Activated T-cell treated with anti-CD3 and anti-CD28 coated beads, Interleukin-2, amount 50 U/mL, for 72 hours (primary cell): ENCODE data around the gene CPB2. TPM values are rescaled to one million over a fixed set of nuclear protein-coding genes. Genes with fewer than 3 reads are reported as not detected.

Experiments
- ATAC-seq, 2 donors: fragments of 150-1000 bp; cut with Tn5 transposase; replicated peaks in 1 of 2; 2 replicates each; pipeline ENCODE4 v1.10.0; 2021; ENCODE audit warnings: moderate library complexity in 2 of 2, mild to moderate bottlenecking in 1 of 2
- DNase-seq, 2 donors: peaks; one replicate each; pipeline ENCODE4 v3.0.0; 2021 to 2022; ENCODE audit warnings: mixed read lengths in 1 of 2
- H3K27ac Mint-ChIP-seq: one replicate; pipeline ENCODE4 v1.8.0; 2022; ENCODE audit warnings: mild to moderate bottlenecking, moderate library complexity, mixed read lengths
- H3K27me3 Mint-ChIP-seq: one replicate; pipeline ENCODE4 v1.8.0; 2022; ENCODE audit warnings: low read depth, mixed read lengths
- H3K36me3 Mint-ChIP-seq, 2 donors: one replicate each; pipeline ENCODE4 v1.8.0; 2022; ENCODE audit warnings: mixed read lengths in 2 of 2, mild to moderate bottlenecking in 1 of 2; ENCODE audit not compliant: insufficient read depth in 2 of 2
- H3K4me1 Mint-ChIP-seq: one replicate; pipeline ENCODE4 v1.8.0; 2022; ENCODE audit warnings: low read depth, mixed read lengths
- H3K4me3 Mint-ChIP-seq, 2 donors: one replicate each; pipeline ENCODE4 v1.8.0; 2022; ENCODE audit warnings: mild to moderate bottlenecking in 2 of 2, mixed read lengths in 2 of 2, moderate library complexity in 2 of 2
- H3K9me3 Mint-ChIP-seq, 2 donors: one replicate each; pipeline ENCODE4 v1.8.0; 2022; ENCODE audit warnings: mixed read lengths in 2 of 2
- total RNA-seq, 2 donors: library from RNA; stranded (reverse); gene quantifications; one replicate each; pipeline ENCODE4 v1.2.3, GENCODE V29; 2022

CPB2 gene
- total RNA-seq, 2 donors from 2014 or later: not detected

GRCh38 chr13:46137627-46138317 is 32.9 kb upstream of the CPB2 start:
- peaks cover 42% of the 10 kb centered on the region for H3K4me1 Mint-ChIP-seq
- no peaks in the 10 kb centered on the region for H3K27me3 Mint-ChIP-seq
- no peak overlapping the region for H3K4me3 Mint-ChIP-seq

GRCh38 chr13:46136688-46137087 is 31.9 kb upstream of the CPB2 start:
- H3K4me3 Mint-ChIP-seq: no peak overlapping the region
- peaks cover 32% of the 10 kb centered on the region for H3K4me1 Mint-ChIP-seq
- H3K36me3 Mint-ChIP-seq: peaks cover 20 to 60% of the 10 kb centered on the region in 2 donors
- ATAC-seq (no peak), DNase-seq (no peak)
- no peaks in the 10 kb centered on the region for H3K9me3 Mint-ChIP-seq
- H3K27me3 Mint-ChIP-seq: no peaks in the 10 kb centered on the region
- H3K27ac Mint-ChIP-seq: peak overlapping the region; percentile 95

More at GRCh38 chr13:46137627-46138317, 32.9 kb upstream of the CPB2 start:
- DNase-seq: no peak
- no peaks in the 10 kb centered on the region for H3K9me3 Mint-ChIP-seq
- peak overlapping the region; percentile 88 for H3K27ac Mint-ChIP-seq
- peaks cover 17 to 62% of the 10 kb centered on the region in 2 donors for H3K36me3 Mint-ChIP-seq
- no peak for ATAC-seq

GRCh38 chr13:46134961-46135522 is 30.2 kb upstream of the CPB2 start:
- DNase-seq (no peak), ATAC-seq (peak; percentile 35 to 36)
- H3K36me3 Mint-ChIP-seq: peaks cover 24 to 53% of the 10 kb centered on the region in 2 donors
- peak overlapping the region; percentile 61 for H3K27ac Mint-ChIP-seq
- no peak overlapping the region for H3K4me3 Mint-ChIP-seq
- peaks cover 16% of the 10 kb centered on the region for H3K4me1 Mint-ChIP-seq
- no peaks in the 10 kb centered on the region for H3K27me3 Mint-ChIP-seq
- H3K9me3 Mint-ChIP-seq: no peaks in the 10 kb centered on the region

- DNase-seq (no peak), ATAC-seq (no peak)
- Mint-ChIP-seq H3K27me3 (no peaks in the 10 kb centered on the region), H3K4me1 (peaks cover 13% of the 10 kb centered on the region), H3K9me3 (no peaks in the 10 kb centered on the region), H3K4me3 (no peak overlapping the region), H3K27ac (peak overlapping the region; percentile 88), H3K36me3 (peaks cover 20 to 54% of the 10 kb centered on the region in 2 donors)
These were observed 29.7 kb upstream of the CPB2 start for GRCh38 chr13:46134494-46134893.

- no peak overlapping the region for H3K4me3 Mint-ChIP-seq
- H3K27ac Mint-ChIP-seq: peak overlapping the region; percentile 92
- peaks cover 25 to 55% of the 10 kb centered on the region in 2 donors for H3K36me3 Mint-ChIP-seq
- H3K9me3 Mint-ChIP-seq: no peaks in the 10 kb centered on the region
- DNase-seq (no peak), ATAC-seq (no peak)
- H3K4me1 Mint-ChIP-seq: peaks cover 10% of the 10 kb centered on the region
- H3K27me3 Mint-ChIP-seq: no peaks in the 10 kb centered on the region
These were observed 27.3 kb upstream of the CPB2 start for GRCh38 chr13:46132109-46132508.

- H3K9me3 Mint-ChIP-seq: no peaks in the 10 kb centered on the region
- peaks cover 25 to 53% of the 10 kb centered on the region in 2 donors for H3K36me3 Mint-ChIP-seq
- peaks cover 10% of the 10 kb centered on the region for H3K4me1 Mint-ChIP-seq
- ATAC-seq: no peak
- H3K4me3 Mint-ChIP-seq: no peak overlapping the region
- H3K27me3 Mint-ChIP-seq: no peaks in the 10 kb centered on the region
- no peak for DNase-seq
- no peak overlapping the region for H3K27ac Mint-ChIP-seq
These were observed 26.9 kb upstream of the CPB2 start for GRCh38 chr13:46131705-46132104.

- Mint-ChIP-seq H3K27ac (peak overlapping the region; percentile 21), H3K9me3 (no peaks in the 10 kb centered on the region), H3K4me3 (no peak overlapping the region), H3K27me3 (no peaks in the 10 kb centered on the region), H3K4me1 (peaks cover 19% of the 10 kb centered on the region), H3K36me3 (peaks cover 23 to 45% of the 10 kb centered on the region in 2 donors)
- no peak for ATAC-seq
- DNase-seq: no peak
These were observed 25.3 kb upstream of the CPB2 start for GRCh38 chr13:46129955-46130618.

- ATAC-seq (no peak), DNase-seq (no peak)
- Mint-ChIP-seq H3K36me3 (peaks cover 21 to 43% of the 10 kb centered on the region in 2 donors), H3K9me3 (no peaks in the 10 kb centered on the region), H3K4me3 (no peak overlapping the region), H3K4me1 (peaks cover 26% of the 10 kb centered on the region), H3K27ac (peak overlapping the region; percentile 21), H3K27me3 (no peaks in the 10 kb centered on the region)
These were observed 24.3 kb upstream of the CPB2 start for GRCh38 chr13:46129124-46129523.

GRCh38 chr13:46127358-46128023 is 22.7 kb upstream of the CPB2 start:
- DNase-seq: no peak
- peaks cover 31% of the 10 kb centered on the region for H3K4me1 Mint-ChIP-seq
- H3K27ac Mint-ChIP-seq: peak overlapping the region; percentile 10
- ATAC-seq: no peak
- H3K4me3 Mint-ChIP-seq: no peak overlapping the region
- no peaks in the 10 kb centered on the region for H3K9me3 Mint-ChIP-seq
- H3K27me3 Mint-ChIP-seq: no peaks in the 10 kb centered on the region
- H3K36me3 Mint-ChIP-seq: peaks cover 14 to 31% of the 10 kb centered on the region in 2 donors

GRCh38 chr13:46126552-46127357 is 21.9 kb upstream of the CPB2 start:
- Mint-ChIP-seq H3K27me3 (no peaks in the 10 kb centered on the region), H3K9me3 (no peaks in the 10 kb centered on the region), H3K4me3 (no peak overlapping the region), H3K36me3 (peaks cover 13 to 30% of the 10 kb centered on the region in 2 donors), H3K27ac (peak overlapping the region; percentile 58), H3K4me1 (peaks cover 35% of the 10 kb centered on the region)
- ATAC-seq: peak; percentile 66 to 74
- peak; percentile 71 to 72 for DNase-seq

- Mint-ChIP-seq H3K4me3 (no peak overlapping the region), H3K27ac (peak overlapping the region; percentile 58), H3K9me3 (no peaks in the 10 kb centered on the region), H3K4me1 (peaks cover 39% of the 10 kb centered on the region), H3K27me3 (no peaks in the 10 kb centered on the region), H3K36me3 (peaks cover 13 to 27% of the 10 kb centered on the region in 2 donors)
- ATAC-seq (no peak), DNase-seq (no peak)
These were observed 21.2 kb upstream of the CPB2 start for GRCh38 chr13:46126056-46126455.
